HG02938 (cell line): ENCODE measurements around the gene SMYD3.
"Not testable (repeated sequence)": the region's sequence is repeated elsewhere in the genome, so short reads cannot be mapped to it uniquely, and the experiment has no call there.

ENCODE experiments used
- ATAC-seq: cut with Tn5 transposase; IDR thresholded peaks from one replicate; pipeline ENCODE4 v1.9.1; 2021; ENCODE audit warnings: mild to moderate bottlenecking, moderate library complexity; ENCODE audit not compliant: unreplicated experiment

The SMYD3 gene

DNA sequence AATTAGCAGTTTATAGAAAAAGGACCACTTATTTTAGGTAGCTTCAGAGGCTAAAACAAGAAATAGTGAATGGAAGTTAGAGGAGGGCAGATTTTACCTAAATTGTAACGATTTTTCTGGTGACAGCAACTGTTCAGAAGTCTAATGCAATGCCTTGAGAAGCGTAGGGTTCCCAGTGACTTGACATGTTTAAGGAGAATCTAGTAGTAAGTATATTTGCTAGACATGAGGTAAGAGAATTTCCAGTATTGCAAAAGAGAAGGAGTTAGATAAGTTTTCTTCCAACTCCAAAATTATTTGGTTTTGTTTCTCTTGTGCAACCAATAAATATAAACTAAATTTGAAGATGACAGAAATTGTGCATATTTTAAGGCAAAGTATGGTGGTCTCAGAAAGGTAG, 140.0 kb downstream of the SMYD3 start:
- ATAC-seq, result no peak

DNA sequence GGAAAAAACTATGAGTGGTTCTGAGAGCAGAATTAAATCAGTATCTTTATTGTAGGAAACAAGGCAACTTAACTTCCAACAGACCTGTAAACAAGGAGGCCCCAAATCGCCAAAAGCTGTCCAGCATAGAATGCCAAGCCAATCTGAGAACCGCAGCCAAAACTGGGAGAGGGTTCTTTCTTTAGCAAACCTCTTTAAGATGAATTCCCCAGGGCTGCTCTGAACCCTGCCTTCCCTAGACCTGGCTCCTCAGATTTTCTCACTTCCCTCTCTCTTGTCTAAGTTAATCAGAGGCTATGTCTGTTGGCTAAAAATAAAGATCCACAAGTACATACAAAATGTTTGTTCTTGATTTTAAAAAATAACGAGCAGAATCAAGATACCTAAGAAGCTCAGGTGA, 141.4 kb downstream of the SMYD3 start:
- no peak for ATAC-seq

DNA sequence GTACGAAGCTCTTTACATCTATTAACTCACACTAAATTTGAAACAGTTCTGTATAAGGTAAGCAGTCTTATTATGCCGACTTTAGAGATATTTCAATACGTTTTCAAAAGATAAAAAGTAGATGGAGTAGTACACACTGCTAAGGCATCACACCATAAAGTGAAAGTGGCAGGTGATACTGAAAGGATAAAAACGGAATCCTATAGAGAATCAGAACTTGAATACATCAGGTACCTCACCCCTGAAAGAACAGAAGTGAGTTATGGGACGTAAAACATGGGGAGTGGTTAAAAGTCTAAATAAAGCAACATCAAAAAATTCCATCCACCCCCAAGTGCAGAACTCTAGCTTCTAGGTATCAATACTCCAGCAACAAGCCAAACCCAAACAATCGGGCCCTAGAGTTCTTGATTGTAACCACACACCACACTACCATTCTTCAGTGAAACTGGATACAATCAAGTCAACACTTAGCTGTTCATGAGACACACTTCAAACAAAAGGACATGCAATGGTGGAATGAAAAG, 142.6 kb downstream of the SMYD3 start:
- peak; percentile 94 for ATAC-seq

DNA sequence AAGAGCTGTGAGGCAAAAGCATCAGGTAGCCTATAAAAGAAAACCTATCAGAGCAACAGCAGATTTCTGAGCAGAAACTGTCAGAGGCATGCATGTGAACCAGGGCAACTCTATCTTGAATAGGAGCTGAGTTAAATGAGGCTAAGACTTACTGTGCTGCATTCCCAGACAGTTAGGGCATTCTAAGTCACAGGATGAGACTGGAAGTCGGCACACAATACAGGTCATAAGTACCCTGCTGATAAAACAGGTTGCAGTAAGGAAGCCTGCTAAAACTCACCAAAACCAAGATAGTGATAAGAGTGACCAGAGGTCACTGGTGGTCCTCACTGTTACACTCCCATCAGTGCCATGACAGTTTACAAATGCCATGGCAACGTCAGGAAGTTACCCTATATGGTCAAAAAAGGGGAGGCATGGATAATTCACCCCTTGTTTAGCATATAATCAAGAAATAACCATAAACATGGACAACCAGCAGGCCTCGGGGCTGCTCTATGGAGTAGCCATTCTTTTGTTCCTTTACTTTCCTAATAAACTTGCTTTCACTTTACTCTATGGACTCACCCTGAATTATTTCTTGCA, 150.0 kb downstream of the SMYD3 start:
- ATAC-seq, result not testable (repeated sequence)

DNA sequence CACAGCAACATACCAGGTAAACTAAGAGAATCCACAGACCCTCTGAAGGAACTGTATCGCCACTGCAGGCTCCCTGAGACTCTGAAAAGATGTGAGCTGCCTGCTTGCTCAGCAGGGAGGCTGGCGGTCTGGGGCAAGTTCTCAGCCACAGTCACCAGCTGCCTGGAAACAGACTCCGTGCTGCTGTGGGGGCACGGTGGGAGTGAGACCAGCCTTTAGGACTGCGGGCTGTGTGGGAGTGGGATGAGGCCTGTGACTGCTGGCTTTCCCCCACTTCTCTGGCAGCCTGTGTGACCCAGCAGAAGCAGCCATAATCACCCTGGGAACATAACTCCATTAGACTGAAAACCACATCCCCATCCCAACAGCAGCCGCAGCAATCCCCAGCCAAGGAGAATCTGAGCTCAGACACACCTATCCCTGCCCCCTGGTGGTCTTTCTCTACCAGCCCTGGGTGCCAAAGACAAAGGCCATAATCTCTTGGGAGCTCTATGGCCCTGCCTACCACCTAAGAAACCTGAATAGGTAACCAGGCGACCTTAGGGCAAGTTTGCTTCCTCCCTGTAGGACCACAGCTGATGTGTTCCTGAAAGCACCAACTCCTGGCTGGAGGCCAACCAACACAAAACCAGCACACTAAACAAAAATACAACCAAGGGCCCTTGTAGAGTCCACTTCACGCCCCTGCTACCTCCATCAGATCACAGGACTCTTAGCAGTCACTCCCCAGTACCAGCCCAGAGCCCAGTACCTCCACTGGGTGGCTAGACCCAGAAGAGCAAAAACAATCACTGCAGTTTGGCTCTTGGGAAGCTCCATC, 151.5 kb downstream of the SMYD3 start:
- ATAC-seq, result no peak

DNA sequence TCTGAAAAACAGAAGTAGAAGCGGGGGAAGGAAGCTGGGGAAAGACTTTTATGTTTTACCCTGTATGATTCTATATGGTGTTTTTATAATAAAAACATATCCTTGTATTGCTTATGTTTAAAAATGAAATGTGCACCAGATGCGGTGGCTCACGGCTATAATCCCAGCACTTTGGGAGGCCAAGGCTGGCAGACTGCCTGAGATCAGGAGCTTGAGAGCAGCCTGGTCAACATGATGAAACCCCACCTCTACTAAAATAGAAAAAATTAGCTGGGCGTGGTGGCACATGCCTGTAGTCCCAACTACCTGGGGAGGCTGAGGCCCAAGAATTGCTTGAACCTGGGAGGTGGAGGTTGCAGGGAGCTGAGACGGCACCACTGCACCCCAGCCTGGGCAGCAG, 155.4 kb downstream of the SMYD3 start:
- ATAC-seq, result no peak

DNA sequence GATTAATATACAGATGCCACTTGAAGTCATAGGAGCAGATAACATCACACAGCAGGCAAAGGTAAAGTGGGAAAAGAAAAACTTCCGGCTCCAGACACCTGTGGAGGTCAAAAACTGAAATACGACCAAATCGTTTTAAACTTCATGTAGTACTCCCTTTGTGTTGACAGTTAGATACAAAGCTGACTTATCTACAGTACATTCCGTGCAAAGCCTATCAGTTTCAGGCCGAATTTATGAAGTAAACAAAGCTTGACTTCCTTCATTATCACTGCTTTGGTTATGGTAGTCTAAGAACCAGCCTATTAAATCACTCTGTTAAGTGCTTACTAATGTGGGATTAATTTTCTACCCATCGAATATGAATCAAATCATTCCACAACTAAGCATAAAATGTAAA, 156.3 kb downstream of the SMYD3 start:
- ATAC-seq, result no peak

DNA sequence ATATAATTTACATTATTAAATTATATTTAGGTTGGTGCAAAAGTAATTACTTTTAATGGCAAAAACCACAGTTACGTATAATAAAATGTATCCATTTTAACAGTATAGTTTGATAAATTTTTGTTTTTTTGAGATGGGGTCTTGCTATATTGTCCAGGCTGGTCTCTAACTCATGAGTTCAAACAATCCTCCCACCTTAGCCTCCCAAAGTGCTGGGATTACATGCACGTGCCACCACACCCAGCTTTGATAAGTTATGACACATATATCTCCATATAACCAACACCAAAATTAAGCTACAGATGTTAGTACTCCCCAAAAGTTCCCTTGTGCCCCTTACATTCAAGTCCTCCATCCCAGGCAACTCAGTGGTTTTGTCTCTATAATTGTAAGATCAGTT, 163.1 kb downstream of the SMYD3 start:
- no peak for ATAC-seq

DNA sequence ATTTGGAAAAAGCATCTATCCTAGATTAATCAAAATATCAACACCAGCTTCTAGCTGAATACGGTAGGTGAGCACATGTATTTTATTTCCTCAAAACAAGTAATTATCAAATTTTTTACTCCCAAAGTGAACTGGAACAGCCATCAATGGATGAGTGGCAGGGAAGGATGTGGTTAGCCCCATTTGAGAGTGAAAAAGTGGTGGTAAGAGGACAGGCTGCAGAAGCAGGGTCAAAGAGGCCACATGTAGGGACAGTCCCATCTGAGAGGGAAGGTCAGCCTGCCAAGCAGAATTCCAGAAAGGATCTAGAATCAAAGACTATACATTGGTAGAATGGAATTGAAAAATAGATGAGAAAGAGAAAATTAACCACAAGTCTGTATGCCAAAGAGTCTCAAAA, 163.8 kb downstream of the SMYD3 start:
- ATAC-seq, result no peak

DNA sequence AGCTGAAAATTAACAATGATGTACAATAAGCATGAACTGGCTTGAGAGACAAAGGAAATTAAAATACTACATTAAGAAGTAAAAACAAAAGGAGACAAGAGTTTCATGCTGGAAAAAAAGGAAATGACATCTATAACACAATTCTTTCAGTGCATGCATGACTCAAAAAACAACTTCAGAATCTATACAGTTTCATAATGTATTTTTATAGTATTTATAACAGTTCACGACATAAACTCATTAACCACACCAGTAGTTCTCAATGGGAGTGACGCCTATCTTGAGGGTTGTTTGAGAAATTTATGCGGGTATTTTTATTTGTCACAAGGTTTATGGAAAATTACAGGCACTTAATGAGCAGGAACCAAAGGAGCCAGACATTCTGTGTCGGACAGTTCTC, 168.5 kb downstream of the SMYD3 start:
- ATAC-seq, result peak; percentile 80

DNA sequence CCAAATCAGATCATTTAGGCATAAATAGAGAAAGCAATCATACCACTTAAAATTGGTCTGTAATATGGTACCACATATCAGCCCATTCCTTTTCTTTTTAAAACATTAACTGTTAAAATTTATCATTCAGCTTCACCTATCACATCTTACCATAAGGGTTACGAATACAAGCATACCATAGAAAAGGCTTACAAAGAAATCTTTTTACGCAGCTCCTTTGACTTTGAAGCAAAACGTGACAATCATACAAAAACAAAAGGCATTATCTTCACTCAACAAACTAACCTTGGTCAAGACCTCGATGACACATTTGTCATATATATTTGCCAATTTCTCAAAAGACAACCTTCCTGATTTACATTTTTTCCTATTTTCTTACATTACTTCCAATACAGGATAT, 169.0 kb downstream of the SMYD3 start:
- no peak for ATAC-seq

DNA sequence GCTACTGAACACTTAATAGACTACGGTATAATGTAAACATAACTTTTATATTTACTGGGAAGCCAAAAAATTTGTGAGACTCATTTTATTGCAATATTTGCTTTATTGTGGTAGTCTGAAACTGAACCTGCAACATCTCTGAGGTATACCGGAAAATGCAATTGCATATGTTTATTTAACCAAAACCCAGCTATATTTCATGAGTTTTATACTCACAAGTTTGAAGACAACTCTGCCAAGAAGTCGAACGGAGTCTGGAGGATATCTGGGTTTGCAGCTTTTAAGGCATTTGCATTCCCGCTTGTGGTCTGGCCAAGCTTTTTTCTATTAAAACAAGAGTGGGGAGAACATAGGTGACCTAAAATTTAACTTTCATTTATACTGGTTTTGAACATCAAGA, 171.9 kb downstream of the SMYD3 start:
- no peak for ATAC-seq

DNA sequence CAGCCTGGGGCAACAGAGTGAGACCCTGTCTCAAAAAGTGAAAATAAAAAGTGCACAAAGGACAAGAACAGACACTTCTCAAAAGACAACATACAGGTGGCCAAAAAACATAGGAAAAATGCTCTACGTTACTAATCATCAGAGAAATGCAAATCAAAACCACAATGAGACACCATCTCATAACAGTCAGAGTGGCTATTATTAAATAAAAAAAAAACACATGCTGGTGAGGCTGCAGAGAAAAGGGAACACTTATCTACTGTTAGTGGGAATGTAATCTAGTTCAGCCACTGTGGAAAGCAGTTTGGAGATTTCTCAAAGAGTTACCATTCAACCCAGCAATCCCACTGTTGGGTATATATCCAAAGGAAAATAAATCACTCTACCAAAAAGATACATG, 173.2 kb downstream of the SMYD3 start:
- ATAC-seq, result no peak

DNA sequence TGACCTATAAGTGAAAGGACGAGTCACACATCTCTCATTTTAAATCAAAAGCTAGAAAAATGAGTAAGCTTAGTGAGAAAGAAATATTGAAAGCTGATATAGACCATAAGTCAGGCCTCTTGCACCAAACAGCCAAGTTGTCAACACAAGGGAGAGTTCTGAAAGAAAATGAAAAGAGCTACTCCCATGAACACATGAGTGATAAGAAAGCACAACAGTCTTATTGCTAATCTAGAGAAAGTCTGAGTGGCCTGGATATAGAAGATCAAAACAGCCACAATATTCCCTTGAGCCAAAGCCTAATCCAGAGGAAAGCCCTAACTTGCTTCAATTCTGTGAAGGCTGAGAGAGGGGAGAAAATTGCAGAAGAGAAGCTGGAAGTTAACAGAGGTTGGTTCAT, 175.0 kb downstream of the SMYD3 start:
- no peak for ATAC-seq

DNA sequence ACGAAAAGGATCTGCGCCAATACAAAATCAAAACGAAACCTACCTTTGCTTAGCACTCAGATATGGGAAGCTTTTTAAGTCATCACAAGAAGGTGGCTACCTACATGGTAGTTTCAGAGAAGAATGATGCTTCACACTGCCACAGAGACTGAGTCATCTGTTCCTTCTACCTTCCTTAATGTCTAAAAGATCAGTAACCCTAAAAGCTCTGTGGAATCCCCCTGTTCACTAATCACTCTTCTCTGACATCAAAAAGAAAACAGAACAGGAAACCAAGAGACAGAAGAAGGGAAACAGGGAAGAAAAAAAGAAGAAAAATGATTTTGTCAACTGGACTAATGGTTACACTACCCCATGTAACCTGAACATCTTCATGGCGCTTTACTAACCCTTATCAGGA, 177.2 kb downstream of the SMYD3 start:
- peak; percentile 98 for ATAC-seq

DNA sequence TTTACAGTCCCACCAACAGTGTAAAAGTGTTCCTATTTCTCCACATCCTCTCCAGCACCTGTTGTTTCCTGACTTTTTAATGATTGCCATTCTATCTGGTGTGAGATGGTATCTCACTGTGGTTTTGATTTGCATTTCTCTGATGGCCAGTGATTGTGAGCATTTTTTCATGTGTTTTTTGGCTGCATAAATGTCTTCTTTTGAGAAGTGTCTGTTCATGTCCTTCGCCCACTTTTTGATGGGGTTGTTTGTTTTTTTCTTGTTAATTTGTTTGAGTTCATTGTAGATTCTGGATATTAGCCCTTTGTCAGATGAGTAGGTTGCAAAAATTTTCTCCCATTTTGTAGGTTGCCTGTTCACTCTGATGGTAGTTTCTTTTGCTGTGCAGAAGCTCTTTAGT, 177.8 kb downstream of the SMYD3 start:
- not testable (repeated sequence) for ATAC-seq

DNA sequence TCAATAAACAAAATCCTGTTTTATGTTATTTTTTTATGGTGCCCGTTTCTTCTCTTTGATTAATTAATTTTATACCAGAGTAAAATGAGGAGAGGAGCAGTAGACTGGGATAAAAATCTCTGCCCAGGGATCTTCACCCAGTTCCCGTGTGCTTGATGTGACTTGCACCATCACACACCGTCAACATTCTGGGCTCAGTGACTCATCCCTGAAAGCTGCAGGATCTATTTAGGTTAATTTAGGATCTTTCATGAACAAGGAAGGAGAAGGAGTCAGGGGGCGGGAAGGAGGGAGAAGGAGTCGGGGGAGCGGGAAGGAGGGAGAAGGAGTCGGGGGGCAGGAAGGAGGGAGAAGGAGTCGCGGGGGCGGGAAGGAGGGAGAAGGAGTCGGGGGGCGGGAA, 182.4 kb downstream of the SMYD3 start:
- ATAC-seq, result no peak

DNA sequence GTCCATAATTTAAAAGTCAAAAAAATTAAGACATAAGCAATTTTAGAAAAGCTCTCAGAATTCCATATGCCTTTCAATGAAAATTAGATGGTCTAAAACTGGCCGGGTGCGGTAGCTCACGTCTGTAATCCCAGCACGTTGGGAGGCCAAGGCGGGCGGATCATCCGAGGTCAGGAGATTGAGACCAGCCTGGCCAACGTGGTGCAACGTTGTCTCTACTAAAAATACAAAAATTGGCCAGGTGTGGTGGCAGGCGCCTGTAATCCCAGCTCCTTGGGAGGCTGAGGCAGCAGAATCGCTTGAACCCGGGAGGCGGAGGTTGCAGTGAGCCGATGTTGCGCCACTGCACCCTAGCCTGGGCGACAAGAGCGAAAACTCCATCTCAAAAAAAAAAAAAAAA, 183.0 kb downstream of the SMYD3 start:
- ATAC-seq, result not testable (repeated sequence)

DNA sequence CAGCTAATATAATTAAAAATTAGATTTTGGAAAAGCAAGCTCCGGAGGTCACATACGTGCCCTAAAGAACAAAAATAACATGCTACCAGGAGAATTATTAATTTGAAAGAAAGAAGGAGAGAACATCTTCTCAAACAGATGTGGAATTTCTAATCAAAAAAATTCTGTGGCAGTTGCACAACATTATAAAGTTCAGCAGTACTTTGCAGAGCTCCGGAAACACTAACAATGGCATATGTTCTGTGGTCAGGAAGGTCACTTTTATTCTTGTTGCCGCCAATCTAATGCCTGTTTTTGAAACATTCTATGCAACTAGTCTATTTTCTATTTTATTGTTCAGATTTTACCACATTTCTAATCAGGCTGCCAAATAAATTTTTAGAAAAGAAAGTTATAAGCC, 186.8 kb downstream of the SMYD3 start:
- ATAC-seq, result no peak

DNA sequence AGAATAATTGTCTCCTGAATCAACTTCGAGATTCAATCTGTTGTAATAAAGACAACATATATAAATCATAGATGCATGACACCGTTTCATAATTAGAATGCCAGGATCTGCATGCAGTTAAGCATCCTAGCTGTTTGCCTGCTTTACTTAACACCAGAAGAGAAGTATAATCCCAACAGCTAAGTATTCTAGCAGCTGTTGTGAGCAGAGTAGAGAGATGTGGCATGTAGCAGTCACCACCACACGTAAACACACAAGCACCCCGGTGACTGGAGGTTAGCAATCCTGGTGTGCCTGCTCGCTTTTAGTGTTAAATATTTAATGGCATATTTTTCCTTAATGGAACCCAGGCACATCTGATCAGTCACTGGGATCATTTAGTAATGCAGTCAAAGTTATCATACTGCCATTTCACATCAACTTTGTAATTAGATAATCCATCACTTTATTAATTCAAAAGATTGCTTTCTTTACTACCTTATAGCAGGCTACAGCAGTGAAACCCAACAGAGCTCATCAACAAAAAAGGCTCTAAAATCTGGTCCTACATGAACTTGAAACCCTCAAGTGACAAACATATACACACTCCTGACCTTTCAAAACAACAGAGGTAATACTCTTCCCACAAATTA, 187.9 kb downstream of the SMYD3 start:
- no peak for ATAC-seq

DNA sequence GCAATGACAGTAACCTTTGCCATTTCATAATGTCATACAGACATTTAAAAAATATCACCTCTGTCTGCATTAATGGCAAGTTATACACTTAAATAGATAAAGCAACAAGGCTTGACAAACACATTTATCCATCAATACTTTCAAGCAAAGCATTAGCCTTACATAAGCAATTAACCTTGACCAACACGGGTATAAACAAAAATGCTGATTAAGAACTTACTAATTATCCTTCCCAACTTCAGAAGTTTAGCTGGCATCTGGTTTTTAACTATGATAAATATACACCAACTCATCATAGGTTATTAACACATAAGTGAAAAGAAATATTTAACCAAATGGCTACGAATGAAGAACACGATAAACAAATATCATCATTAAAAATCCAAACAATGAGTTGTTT, 188.5 kb downstream of the SMYD3 start:
- ATAC-seq, result no peak

DNA sequence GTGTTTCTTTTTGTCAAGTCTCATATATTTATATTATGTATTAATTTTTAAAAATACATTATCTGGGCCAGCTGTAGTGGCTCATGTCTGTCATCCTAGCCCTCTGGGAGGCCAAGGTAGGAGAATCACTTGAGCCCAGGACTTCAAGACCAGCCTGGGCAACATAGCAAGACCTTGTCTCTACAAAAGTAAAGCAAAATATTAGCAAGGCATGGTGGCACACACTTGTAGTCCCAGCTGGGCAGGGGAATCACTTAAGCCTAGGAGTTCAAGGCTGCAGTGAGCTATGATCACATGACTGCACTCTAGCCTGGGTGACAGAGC, 189.1 kb downstream of the SMYD3 start:
- ATAC-seq, result no peak
